ENCODE measurements around the gene C11orf97.
"Not testable (repeated sequence)": the region's sequence is repeated elsewhere in the genome, so short reads cannot be mapped to it uniquely, and the experiment has no call there.

Gene C11orf97

DNA sequence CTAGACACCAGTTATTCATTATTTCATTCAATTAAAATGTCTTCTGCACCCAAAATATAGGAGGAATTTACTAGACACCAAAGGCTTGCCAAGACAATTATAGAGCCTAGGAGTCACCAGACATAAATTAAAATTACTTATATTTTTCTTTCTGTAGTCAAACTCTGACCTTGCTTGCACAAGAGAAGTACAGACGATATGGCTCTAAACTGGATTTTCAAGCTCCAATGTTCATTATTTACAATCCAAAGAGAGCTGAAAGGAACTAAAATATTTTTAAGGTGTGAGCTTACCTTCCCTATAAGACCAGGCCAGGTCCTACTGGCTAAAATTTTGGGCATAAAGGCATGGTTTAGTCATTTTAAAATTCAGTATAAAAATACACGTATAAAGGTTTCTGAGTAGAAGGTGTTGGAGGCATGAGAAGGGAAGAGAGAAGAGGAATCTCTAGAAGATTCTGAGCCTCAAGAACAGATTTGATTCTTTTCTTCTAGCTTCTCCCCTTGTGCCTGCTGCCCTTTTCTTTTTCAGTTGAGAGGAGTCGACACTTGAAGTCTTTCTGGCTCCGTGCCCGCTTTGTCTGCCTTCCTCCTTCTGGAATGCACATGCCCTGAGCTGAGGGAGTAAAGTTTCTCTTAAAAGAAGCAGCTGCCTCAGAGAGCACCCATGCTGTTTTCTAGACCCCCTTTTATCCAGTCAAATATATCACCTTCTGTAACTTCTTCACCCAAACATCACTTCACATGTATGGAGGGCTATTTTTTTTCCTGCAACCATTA lies 13.5 kb downstream of the C11orf97 start:
- DNase-seq (ENCODE audit: low spot score) = no peak

DNA sequence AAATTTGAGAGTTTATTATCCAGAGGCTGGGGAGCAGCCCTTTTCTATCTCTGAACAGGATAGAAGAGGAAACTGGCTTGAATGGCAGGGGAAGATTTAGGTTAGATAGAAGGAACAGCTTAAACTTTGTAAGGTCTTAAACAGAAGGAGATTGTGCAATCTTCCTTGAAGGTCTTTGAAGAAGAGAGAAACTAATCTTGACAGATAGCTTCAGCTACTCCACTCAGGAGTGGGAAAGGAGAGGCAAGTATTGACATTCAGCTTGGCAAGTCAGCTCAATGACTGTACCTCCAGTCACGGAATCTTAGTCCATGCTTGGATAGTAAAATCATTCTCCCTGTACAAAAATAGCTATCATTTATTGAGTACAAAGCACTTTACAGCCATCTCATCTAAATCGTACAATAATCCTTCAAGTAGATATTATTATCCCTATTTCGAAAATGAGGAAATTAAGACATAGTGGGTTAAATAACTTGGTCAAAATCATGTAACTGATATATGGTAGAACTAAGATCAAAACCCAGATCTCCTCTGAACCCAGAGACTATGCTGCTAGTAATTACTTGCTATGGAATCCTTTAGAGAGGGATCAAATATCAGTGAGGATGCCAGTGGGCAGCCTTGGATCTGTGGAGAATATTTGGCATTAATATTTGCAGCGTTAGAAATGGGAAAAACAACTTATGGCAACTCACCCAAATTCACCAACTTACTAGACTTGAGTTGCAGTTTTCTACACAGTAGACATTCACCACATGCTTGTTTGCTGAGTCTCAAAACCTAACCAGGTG lies 14.6 kb downstream of the C11orf97 start:
- DNase-seq (ENCODE audit: low spot score) = no peak

DNA sequence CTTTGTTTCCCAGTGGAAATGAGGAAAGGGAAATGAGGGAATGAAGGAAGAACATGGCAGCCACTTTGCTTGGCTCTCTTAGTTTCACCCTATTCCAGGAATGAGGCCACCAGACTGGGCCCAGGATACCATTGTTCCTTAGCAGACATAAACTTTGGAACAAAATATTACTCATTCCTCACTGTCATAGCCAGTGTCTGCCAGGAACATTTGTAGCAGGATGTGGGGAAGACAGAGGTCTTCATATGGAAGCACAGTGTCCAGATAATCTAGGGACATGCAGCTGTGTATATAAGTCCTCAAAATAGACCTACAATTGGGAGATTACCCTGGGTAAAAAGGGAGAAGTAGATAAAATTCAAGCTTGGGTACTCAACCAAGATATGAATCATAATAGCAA lies 16.3 kb downstream of the C11orf97 start:
- no peak for DNase-seq (ENCODE audit: low spot score)

DNA sequence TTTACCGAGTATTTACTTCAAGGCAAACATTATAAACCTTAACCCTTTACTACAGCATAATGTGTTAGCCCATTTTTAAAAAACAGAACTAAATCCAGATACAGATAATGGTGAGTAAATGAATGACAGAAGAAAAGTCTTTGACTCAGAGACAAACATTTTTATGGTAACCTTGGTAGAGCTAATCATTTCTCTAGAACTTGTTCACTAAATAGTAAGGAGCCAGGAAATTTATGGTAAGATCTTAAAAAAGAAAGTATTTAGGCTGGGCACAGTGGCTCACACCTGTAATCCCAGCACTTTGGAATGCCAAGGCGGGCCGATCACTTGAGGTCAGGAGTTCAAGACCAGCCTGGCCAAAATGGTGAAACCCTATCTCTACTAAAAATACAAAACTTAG lies 19.9 kb downstream of the C11orf97 start:
- DNase-seq (ENCODE audit: low spot score) = no peak

DNA sequence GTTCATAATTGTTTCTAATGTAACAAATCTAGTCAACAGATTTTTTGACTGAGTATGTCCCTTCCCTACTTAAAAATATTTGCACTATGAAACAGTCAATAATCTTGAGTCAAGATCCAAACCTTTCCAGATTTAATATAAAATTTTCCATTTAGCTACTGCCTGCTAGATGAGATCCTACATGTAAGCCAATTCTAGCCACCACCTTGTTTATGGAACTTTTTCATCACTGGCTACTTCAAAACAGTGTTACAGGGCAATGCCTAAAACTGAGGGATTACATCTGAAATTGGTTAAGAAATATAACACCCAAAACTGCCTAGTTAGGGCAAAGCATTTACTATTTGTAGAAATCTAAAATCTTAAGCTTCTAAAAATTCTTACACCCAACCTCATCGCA lies 20.9 kb downstream of the C11orf97 start:
- no peak for DNase-seq (ENCODE audit: low spot score)

DNA sequence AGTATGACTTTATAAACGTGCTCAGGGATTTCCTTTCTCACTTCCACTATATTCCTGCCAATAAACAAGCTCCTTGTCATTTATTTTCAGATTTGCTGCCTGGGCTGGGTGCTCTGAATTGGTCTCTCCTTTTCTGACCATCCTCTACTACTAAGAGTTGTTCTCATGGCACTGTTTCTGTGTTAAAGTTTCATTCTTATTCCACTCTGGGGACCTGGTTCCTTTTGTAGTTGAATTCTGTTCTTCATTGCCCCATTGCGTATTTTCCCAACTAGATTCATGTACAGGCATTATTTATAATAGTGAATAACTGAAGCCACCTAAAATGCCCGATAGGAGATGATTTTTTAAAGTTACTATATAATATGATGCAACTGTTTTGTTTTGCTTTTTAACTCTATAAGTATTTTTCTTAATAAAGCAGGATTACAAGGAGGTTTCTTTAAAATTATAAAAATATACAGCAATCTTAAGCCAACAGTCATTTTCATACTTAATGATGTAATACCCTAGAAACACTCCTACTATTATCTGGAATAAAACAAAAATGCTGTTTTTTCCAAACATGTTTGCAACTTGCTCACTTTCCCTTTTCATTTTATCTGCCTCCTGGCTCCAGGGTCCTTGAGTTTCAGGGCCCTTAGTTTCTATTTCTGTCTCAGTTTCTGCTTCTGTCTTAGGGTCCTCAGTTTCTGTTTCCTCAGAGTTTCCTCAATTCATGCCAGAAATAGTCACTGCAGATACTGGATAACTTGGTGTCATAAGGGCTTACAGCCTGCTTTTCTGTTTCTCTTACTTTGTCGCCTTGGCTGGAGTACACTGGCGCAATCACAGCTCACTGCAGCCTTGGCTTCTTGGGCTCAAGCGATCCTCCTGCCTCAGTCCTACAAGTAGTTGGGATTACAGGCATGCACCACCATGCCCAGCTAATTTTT lies 21.7 kb downstream of the C11orf97 start:
- DNase-seq (ENCODE audit: low spot score) = no peak

DNA sequence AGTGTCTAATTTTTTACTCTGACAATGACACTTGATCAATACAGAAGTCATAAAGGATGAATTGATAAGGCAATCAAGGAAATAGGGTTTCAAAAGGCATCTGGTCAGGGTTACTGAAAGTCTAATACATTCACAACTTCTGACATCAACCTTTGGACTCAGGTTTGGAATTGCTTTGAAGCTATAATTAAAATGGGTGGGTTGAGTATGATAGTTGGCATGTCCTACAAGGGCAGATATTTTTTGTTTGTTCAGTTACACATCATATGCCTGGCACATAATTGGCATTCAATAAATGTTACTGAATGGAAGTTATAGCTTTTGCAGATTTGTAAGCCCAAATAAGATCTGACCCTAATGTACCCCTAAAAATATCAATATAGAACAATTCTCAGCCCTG lies 24.1 kb downstream of the C11orf97 start:
- no peak for DNase-seq (ENCODE audit: low spot score)

DNA sequence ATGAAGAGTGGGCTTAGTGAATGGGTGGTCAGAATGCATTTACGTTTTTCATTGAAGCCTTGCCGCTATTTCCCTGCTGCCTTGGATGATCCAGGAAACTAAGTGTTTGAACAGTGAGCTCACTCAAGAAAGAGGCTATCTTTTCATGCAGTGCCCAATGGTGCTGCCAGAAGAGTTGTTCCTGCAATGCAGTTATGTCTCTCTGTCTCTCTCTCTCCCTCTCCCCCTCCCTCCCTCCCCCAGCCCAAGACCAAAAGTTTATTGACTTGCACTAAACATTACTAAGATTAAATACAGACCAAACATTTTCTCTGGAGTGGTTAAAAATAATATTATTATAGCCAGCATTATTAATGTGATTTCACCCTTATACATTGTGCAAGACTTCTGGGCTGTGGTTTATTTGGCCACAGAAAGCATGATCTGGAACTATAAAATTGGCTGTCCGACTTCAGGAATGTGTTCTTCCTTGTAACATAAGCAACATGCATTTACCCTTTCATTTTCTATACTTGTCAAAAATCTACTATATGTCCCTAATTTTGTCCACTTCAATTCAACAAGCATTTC lies 24.9 kb downstream of the C11orf97 start:
- DNase-seq (ENCODE audit: low spot score) = no peak

DNA sequence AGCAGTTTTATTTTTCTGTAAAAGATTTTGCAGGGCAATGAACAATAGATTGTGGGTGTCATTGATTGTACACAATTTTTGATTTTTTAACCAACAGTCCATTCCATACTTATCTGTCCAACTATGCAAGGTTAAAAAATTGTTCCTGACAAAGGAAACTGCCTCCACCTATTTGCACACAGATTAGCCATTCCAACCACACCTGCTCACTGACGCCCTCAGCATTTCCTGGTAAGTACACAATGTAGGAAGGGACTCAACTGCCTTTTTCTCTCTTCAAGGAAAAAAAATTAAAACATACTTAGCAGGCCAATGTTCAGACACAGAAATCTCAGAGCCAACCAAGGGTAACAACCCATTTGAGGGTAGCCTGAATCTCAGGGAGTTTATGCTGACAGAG lies 27.2 kb downstream of the C11orf97 start:
- DNase-seq (ENCODE audit: low spot score) = no peak

DNA sequence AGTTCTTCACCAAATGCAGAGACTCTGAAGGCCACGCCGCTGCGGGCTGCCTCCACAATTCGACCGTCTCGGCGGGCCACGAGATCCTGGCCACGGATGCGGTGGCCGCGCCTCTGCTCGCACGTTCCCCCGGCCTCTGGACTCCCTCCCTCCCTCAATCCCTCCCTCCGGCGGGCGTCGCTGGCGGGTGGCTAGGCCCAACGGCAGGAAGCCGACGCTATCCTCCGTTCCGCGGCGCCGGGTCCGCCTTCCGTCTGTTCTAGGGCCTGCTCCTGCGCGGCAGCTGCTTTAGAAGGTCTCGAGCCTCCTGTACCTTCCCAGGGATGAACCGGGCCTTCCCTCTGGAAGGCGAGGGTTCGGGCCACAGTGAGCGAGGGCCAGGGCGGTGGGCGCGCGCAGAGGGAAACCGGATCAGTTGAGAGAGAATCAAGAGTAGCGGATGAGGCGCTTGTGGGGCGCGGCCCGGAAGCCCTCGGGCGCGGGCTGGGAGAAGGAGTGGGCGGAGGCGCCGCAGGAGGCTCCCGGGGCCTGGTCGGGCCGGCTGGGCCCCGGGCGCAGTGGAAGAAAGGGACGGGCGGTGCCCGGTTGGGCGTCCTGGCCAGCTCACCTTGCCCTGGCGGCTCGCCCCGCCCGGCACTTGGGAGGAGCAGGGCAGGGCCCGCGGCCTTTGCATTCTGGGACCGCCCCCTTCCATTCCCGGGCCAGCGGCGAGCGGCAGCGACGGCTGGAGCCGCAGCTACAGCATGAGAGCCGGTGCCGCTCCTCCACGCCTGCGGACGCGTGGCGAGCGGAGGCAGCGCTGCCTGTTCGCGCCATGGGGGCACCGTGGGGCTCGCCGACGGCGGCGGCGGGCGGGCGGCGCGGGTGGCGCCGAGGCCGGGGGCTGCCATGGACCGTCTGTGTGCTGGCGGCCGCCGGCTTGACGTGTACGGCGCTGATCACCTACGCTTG lies 31.7 kb downstream of the C11orf97 start, which contains the start of gene FUT4:
Gene FUT4, plus strand, starts transcription at position 227 of the 951 bp plus-strand sequence. Its CDS starts 213 bp downstream, at position 440.
- peak; percentile 70 for DNase-seq (ENCODE audit: low spot score)

DNA sequence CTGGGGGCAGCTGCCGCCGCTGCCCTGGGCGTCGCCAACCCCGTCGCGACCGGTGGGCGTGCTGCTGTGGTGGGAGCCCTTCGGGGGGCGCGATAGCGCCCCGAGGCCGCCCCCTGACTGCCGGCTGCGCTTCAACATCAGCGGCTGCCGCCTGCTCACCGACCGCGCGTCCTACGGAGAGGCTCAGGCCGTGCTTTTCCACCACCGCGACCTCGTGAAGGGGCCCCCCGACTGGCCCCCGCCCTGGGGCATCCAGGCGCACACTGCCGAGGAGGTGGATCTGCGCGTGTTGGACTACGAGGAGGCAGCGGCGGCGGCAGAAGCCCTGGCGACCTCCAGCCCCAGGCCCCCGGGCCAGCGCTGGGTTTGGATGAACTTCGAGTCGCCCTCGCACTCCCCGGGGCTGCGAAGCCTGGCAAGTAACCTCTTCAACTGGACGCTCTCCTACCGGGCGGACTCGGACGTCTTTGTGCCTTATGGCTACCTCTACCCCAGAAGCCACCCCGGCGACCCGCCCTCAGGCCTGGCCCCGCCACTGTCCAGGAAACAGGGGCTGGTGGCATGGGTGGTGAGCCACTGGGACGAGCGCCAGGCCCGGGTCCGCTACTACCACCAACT lies 32.5 kb downstream of the C11orf97 start:
- no peak for DNase-seq (ENCODE audit: low spot score)

DNA sequence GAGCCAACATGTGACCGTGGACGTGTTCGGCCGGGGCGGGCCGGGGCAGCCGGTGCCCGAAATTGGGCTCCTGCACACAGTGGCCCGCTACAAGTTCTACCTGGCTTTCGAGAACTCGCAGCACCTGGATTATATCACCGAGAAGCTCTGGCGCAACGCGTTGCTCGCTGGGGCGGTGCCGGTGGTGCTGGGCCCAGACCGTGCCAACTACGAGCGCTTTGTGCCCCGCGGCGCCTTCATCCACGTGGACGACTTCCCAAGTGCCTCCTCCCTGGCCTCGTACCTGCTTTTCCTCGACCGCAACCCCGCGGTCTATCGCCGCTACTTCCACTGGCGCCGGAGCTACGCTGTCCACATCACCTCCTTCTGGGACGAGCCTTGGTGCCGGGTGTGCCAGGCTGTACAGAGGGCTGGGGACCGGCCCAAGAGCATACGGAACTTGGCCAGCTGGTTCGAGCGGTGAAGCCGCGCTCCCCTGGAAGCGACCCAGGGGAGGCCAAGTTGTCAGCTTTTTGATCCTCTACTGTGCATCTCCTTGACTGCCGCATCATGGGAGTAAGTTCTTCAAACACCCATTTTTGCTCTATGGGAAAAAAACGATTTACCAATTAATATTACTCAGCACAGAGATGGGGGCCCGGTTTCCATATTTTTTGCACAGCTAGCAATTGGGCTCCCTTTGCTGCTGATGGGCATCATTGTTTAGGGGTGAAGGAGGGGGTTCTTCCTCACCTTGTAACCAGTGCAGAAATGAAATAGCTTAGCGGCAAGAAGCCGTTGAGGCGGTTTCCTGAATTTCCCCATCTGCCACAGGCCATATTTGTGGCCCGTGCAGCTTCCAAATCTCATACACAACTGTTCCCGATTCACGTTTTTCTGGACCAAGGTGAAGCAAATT lies 33.3 kb downstream of the C11orf97 start:
- DNase-seq (ENCODE audit: low spot score) = no peak

DNA sequence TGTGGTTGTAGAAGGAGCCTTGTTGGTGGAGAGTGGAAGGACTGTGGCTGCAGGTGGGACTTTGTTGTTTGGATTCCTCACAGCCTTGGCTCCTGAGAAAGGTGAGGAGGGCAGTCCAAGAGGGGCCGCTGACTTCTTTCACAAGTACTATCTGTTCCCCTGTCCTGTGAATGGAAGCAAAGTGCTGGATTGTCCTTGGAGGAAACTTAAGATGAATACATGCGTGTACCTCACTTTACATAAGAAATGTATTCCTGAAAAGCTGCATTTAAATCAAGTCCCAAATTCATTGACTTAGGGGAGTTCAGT lies 33.9 kb downstream of the C11orf97 start:
- DNase-seq (ENCODE audit: low spot score) = no peak

DNA sequence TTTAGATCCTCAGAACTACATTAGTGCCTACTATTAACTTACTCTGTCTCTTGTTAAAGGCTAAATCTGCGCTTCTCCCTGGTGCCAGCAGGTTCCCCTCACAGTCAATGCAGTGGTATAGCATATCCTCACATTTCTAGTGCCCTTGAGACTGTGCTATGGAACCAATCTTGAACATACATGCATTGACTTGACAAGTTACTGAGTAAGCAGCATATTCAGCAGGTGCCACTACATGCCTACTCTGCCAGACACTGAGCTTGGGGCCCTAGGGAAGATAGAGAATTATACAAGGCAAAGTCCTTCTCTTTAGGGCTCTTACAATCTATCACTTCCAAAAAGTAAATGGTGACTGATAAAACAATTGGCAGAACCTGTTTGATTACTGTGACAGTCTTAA lies 34.6 kb downstream of the C11orf97 start:
- no peak for DNase-seq (ENCODE audit: low spot score)

DNA sequence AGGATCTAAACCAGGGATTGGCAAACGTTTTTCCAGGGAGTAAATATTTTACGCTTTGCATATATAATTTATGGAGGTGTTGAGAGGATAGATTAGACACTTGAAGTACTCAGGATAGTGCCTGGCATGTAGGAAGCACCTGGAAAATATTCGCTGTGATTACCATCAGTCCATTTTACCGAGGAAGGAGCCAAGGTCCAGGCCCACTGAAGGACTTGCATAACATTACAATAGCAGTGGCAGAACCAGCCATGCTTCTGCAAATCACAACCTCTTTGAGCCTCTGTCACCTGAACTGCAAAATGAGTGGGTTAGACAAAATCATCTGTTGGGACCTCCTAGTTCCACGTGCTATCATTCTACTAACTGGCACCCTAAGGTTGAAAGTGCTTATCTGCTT lies 36.9 kb downstream of the C11orf97 start:
- DNase-seq (ENCODE audit: low spot score) = no peak

DNA sequence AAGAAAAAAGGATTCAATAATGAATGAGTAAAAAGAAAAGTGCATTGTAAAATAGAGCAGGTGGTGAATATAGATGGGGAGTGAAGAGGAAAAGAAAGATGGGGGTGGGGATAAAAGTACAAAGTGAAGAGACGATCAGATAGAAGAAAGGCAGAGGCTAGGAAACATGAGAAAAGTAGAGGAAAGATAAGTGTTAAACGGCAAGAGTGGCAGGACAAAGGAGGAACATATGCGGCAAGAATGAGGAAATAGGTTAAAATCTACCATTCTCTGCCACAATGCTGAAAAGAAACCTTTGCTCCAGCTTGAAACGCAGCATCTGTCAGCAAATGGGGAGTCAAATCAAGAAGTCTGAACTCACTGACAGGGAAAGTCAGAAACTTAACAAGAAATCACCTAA lies 38.3 kb downstream of the C11orf97 start:
- DNase-seq (ENCODE audit: low spot score) = no peak

DNA sequence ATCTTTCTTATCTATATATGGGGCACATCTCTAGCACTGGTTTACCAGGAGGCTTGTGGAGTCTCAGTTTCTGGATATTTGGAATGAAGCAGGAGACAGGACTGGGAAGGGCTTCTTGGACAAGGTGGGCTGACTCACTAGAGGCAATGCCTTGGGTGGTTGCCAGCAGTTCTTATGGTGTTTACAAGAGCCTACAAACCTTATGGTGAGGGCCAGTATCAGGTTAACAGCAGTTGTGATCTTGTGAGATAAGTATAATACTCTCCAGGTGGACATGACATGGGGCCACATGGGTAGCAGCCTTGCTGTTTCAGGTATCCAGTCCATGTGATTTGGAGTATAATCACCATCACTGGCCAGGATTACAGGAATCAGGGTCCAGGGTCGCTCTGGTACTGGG lies 41.7 kb downstream of the C11orf97 start:
- DNase-seq (ENCODE audit: low spot score) = no peak

DNA sequence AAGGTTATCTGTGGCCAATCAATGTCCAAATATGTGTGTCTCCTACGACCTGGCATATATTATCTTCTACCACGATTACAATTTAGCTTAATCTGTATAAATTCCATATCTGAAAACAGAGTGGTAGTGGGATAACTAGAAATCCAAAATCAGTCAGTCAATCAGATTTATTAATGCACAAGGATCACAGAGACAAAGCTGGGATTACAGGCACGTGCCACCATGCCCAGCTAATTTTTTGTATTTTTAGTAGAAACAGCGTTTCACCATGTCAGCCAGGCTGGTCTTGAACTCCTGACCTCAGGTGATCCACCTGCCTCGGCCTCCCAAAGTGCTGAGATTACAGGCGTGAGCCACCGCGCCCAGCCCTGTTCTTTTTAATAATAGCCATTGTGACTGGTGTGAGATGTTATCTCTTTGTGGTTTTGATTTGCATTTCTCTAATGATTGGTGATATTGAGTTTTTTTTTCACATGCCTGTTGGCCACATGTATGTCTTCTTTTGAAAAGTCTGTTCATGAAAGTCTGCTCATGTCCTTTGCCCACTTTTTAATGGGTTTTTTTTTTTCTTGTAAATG lies 43.6 kb downstream of the C11orf97 start:
- not testable (repeated sequence) for DNase-seq (ENCODE audit: low spot score)

DNA sequence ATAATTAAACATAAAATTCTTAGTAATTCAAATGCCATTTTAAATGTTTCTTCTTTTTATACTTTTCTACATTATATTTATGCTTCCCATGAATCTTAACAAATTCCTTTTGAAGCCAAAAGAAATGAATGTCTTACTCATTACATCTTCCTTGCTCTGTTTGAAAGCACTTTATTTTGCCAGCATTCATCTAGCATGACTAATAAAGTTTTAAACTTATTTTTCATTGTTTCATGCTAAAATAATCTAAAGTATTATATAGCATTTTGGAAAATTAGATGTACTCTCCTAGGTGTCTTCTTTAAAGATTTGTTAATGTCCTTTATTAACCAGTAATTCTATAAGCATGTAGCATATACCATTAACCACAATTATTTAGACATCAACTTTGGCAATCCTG lies 45.2 kb downstream of the C11orf97 start:
- DNase-seq (ENCODE audit: low spot score) = no peak
